SK-N-SH treated with all-trans-retinoic acid at 6 μM for 48 hours (cell line): ENCODE data around the gene MYL9.
A peak's percentile ranks its signal among the peaks of the same experiment; 100 is the strongest.
"Not testable (repeated sequence)": the region's sequence is repeated elsewhere in the genome, so short reads cannot be mapped to it uniquely, and the experiment has no call there.

Experiments
- ATAC-seq: fragments of 200-7000 bp; cut with Tn5 transposase; 3 replicates; pipeline ENCODE4 v1.9.1; 2020; ENCODE audit warnings: mild to moderate bottlenecking, moderate library complexity
- ARNTL ChIP-seq: fragments of 450-650 bp; formaldehyde crosslinking; IDR thresholded peaks from 2 replicates; pipeline ENCODE4 v1.5.0; 2020; ENCODE audit warnings: low read depth, mild to moderate bottlenecking, moderate library complexity, borderline replicate concordance
- BACH2 ChIP-seq: fragments of 250-450 bp; sonication (Bioruptor Pico); IDR thresholded peaks from 2 replicates; pipeline ENCODE4 v1.9.0; 2021; ENCODE audit warnings: mild to moderate bottlenecking, borderline replicate concordance
- CSDC2 ChIP-seq: fragments of 250-450 bp; sonication (Bioruptor Pico); IDR thresholded peaks from 2 replicates; pipeline ENCODE4 v1.5.0; 2020; ENCODE audit warnings: mild to moderate bottlenecking, moderate library complexity
- ESRRG ChIP-seq: fragments of 250-450 bp; sonication (Bioruptor Pico); IDR thresholded peaks from 2 replicates; pipeline ENCODE4 v1.6.1; 2021; ENCODE audit warnings: mild to moderate bottlenecking
- GLIS3 ChIP-seq: fragments of 250-450 bp; sonication (Bioruptor Pico); IDR thresholded peaks from 2 replicates; pipeline ENCODE4 v1.5.0; 2020; ENCODE audit warnings: mild to moderate bottlenecking, moderate library complexity
- ISL1 ChIP-seq: fragments of 250-450 bp; sonication (Bioruptor Pico); IDR thresholded peaks from 2 replicates; pipeline ENCODE4 v2.1.2; 2022; ENCODE audit warnings: mild to moderate bottlenecking, moderate library complexity
- OSR1 ChIP-seq: fragments of 250-450 bp; sonication (Bioruptor Pico); IDR thresholded peaks from 2 replicates; pipeline ENCODE4 v1.8.0; 2022; ENCODE audit warnings: moderate library complexity, mild to moderate bottlenecking, inconsistent platforms
- PPARA ChIP-seq: fragments of 250-450 bp; sonication (Bioruptor Pico); IDR thresholded peaks from 2 replicates; pipeline ENCODE4 v1.5.0; 2020; ENCODE audit warnings: mild to moderate bottlenecking, borderline replicate concordance
- RARB ChIP-seq: fragments of 250-450 bp; sonication (Bioruptor Pico); IDR thresholded peaks from 2 replicates; pipeline ENCODE4 v1.8.0; 2021; ENCODE audit warnings: mild to moderate bottlenecking, moderate library complexity
- SNAI2 ChIP-seq: fragments of 250-450 bp; sonication (Bioruptor Pico); IDR thresholded peaks from 2 replicates; pipeline ENCODE4 v1.5.0; 2020; ENCODE audit warnings: mild to moderate bottlenecking, moderate library complexity
- TCF4 ChIP-seq: fragments of 250-450 bp; sonication (Bioruptor Pico); IDR thresholded peaks from 2 replicates; pipeline ENCODE4 v1.8.0; 2021; ENCODE audit warnings: mild to moderate bottlenecking, moderate library complexity, borderline replicate concordance
- TOX ChIP-seq: fragments of 250-450 bp; sonication (Bioruptor Pico); IDR thresholded peaks from 2 replicates; pipeline ENCODE4 v1.8.0; 2021; ENCODE audit warnings: mild to moderate bottlenecking, moderate library complexity, borderline replicate concordance
- ZFP3 ChIP-seq: fragments of 250-450 bp; sonication (Bioruptor Pico); IDR thresholded peaks from 2 replicates; pipeline ENCODE4 v1.5.0; 2020; ENCODE audit warnings: mild to moderate bottlenecking, moderate library complexity
- ZFP30 ChIP-seq: fragments of 450-650 bp; formaldehyde crosslinking; IDR thresholded peaks from 2 replicates; pipeline ENCODE4 v1.5.0; 2022; ENCODE audit warnings: mild to moderate bottlenecking, moderate library complexity
- ZNF565 ChIP-seq: fragments of 450-650 bp; formaldehyde crosslinking; conservative IDR thresholded peaks from 2 replicates; pipeline ENCODE4 v1.5.0; 2020; ENCODE audit warnings: low read depth, mild to moderate bottlenecking, moderate library complexity
- ZNF70 ChIP-seq: fragments of 450-650 bp; formaldehyde crosslinking; IDR thresholded peaks from 2 replicates; pipeline ENCODE4 v1.5.0; 2020; ENCODE audit warnings: mild to moderate bottlenecking, moderate library complexity
- TF ChIP-seq, protein P1 (sequence below): fragments of 250-450 bp; sonication (Bioruptor Pico); IDR thresholded peaks from 2 replicates; pipeline ENCODE4 v1.5.1; 2021; ENCODE audit warnings: mild to moderate bottlenecking, moderate library complexity
- TF ChIP-seq, protein P2 (sequence below): fragments of 250-450 bp; sonication (Bioruptor Pico); IDR thresholded peaks from 2 replicates; pipeline ENCODE4 v1.8.0; 2021; ENCODE audit warnings: low read depth, mild to moderate bottlenecking, moderate library complexity, borderline replicate concordance
- TF ChIP-seq, protein P3 (sequence below): fragments of 250-450 bp; sonication (Bioruptor Pico); IDR thresholded peaks from 2 replicates; pipeline ENCODE4 v1.5.1; 2020; ENCODE audit warnings: low read depth, mild to moderate bottlenecking, moderate library complexity
- TF ChIP-seq, protein P4 (sequence below): fragments of 250-450 bp; sonication (Bioruptor Pico); IDR thresholded peaks from 2 replicates; pipeline ENCODE4 v1.5.0; 2020; ENCODE audit warnings: mild to moderate bottlenecking, moderate library complexity

Gene MYL9

DNA sequence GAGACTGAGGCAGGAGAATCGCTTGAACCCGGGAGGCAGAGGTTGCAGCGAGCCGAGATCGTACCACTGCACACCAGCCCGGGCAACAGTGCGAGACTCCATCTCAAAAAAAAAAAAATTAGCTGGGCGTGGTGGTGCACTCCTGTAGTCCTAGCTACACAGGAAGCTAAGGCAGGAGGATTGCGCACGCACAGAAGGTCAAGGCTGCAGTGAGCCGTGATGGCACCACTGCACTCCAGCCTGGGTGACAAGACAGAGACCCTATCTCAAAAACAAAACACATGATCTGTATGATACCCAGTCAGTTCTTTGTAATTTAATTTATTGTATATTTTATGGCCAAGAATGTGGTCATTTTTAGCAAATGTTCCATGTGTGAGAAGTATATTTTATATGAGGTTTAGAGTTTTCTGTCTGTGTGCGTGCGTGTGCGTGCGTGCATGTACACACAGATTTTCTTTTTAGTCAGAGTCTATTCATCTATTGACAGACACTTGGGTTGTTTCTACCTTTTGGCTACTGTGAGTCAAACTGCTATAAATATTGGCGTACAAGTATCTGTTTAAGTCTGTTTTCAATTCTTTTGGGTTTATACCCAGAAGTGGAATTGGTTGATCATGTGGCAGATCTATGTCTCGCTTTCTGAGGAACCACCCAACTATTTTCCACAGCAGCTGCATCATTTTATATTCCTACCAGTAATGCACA is 22.2 kb upstream of the MYL9 start:
- ATAC-seq = no peak
- TF ChIP-seq ESRRG (CRISPR knock-in tag) (no peak), ZFP30 (CRISPR knock-in tag) (no peak), TCF4 (CRISPR knock-in tag) (no peak), OSR1 (CRISPR knock-in tag) (no peak), ZFP3 (CRISPR knock-in tag) (no peak), SNAI2 (CRISPR knock-in tag) (no peak), RARB (CRISPR knock-in tag) (no peak), TOX (CRISPR knock-in tag) (no peak), CSDC2 (no peak), ARNTL (CRISPR knock-in tag) (no peak)
- TF ChIP-seq, protein P1, sequence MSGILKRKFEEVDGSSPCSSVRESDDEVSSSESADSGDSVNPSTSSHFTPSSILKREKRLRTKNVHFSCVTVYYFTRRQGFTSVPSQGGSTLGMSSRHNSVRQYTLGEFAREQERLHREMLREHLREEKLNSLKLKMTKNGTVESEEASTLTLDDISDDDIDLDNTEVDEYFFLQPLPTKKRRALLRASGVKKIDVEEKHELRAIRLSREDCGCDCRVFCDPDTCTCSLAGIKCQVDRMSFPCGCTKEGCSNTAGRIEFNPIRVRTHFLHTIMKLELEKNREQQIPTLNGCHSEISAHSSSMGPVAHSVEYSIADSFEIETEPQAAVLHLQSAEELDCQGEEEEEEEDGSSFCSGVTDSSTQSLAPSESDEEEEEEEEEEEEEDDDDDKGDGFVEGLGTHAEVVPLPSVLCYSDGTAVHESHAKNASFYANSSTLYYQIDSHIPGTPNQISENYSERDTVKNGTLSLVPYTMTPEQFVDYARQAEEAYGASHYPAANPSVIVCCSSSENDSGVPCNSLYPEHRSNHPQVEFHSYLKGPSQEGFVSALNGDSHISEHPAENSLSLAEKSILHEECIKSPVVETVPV (CRISPR knock-in tag) = no peak
- TF ChIP-seq, protein P2, sequence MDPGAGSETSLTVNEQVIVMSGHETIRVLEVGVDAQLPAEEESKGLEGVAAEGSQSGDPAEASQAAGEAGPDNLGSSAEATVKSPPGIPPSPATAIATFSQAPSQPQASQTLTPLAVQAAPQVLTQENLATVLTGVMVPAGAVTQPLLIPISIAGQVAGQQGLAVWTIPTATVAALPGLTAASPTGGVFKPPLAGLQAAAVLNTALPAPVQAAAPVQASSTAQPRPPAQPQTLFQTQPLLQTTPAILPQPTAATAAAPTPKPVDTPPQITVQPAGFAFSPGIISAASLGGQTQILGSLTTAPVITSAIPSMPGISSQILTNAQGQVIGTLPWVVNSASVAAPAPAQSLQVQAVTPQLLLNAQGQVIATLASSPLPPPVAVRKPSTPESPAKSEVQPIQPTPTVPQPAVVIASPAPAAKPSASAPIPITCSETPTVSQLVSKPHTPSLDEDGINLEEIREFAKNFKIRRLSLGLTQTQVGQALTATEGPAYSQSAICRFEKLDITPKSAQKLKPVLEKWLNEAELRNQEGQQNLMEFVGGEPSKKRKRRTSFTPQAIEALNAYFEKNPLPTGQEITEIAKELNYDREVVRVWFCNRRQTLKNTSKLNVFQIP (CRISPR knock-in tag) = no peak

DNA sequence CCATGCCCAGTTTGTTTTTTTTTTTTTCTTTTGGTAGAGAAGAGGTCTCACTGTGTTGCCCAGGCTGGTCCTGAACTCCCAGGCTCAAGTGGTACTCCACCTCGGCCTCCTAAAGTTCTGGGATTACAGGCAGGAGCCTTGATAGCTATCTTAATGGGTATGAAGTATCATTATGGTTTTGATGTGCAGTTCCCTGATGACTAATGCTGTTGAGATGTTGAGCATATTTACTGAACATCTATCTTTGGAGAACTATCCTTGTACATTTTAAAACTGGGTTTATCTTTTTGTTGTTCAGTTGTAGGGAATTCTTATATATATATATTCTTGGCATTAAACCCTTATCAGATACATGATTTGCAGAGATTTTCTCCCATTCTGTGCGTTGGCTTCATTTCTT is 21.4 kb upstream of the MYL9 start:
- no peak for TF ChIP-seq ZFP30 (CRISPR knock-in tag)
- TF ChIP-seq ISL1 = peak; percentile 38
- ATAC-seq = peak; percentile 56

DNA sequence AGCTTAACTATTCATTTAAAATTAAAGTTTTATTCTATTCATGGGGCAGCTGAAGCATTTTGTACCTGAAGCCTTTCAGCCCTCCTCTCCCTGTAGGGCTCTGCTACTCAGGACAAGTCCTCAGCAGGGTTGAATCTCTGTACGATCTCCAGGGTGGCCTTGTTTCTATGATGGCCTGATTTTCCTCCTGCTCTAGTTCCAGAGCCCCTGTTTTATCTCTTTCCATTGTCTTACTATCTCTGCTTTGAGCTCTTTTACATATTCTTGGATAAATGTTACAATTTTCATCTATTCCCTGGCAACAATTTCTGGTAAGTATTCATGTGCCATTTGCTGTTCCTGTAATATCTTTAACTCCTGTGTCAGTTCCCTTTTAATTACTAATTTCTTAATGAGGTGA is 19.8 kb upstream of the MYL9 start:
- TF ChIP-seq, protein P2 (CRISPR knock-in tag) = no peak
- TF ChIP-seq TCF4 (CRISPR knock-in tag) = no peak
- TF ChIP-seq OSR1 (CRISPR knock-in tag) = no peak
- TF ChIP-seq RARB (CRISPR knock-in tag) = no peak
- TF ChIP-seq ZFP3 (CRISPR knock-in tag) = no peak
- no peak for TF ChIP-seq CSDC2
- TF ChIP-seq, protein P1 (CRISPR knock-in tag) = no peak
- TF ChIP-seq BACH2 (CRISPR knock-in tag) = no peak
- no peak for TF ChIP-seq GLIS3 (CRISPR knock-in tag)
- TF ChIP-seq PPARA (CRISPR knock-in tag) = no peak
- TF ChIP-seq, protein P3, sequence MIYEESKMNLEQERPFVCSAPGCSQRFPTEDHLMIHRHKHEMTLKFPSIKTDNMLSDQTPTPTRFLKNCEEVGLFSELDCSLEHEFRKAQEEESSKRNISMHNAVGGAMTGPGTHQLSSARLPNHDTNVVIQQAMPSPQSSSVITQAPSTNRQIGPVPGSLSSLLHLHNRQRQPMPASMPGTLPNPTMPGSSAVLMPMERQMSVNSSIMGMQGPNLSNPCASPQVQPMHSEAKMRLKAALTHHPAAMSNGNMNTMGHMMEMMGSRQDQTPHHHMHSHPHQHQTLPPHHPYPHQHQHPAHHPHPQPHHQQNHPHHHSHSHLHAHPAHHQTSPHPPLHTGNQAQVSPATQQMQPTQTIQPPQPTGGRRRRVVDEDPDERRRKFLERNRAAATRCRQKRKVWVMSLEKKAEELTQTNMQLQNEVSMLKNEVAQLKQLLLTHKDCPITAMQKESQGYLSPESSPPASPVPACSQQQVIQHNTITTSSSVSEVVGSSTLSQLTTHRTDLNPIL = no peak
- TF ChIP-seq ZNF565 (CRISPR knock-in tag) = no peak
- TF ChIP-seq ZFP30 (CRISPR knock-in tag) = no peak
- TF ChIP-seq ZNF70 (CRISPR knock-in tag) = no peak
- TF ChIP-seq SNAI2 (CRISPR knock-in tag) = no peak
- TF ChIP-seq, protein P4, sequence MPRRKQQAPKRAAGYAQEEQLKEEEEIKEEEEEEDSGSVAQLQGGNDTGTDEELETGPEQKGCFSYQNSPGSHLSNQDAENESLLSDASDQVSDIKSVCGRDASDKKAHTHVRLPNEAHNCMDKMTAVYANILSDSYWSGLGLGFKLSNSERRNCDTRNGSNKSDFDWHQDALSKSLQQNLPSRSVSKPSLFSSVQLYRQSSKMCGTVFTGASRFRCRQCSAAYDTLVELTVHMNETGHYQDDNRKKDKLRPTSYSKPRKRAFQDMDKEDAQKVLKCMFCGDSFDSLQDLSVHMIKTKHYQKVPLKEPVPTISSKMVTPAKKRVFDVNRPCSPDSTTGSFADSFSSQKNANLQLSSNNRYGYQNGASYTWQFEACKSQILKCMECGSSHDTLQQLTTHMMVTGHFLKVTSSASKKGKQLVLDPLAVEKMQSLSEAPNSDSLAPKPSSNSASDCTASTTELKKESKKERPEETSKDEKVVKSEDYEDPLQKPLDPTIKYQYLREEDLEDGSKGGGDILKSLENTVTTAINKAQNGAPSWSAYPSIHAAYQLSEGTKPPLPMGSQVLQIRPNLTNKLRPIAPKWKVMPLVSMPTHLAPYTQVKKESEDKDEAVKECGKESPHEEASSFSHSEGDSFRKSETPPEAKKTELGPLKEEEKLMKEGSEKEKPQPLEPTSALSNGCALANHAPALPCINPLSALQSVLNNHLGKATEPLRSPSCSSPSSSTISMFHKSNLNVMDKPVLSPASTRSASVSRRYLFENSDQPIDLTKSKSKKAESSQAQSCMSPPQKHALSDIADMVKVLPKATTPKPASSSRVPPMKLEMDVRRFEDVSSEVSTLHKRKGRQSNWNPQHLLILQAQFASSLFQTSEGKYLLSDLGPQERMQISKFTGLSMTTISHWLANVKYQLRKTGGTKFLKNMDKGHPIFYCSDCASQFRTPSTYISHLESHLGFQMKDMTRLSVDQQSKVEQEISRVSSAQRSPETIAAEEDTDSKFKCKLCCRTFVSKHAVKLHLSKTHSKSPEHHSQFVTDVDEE (CRISPR knock-in tag) = no peak
- no peak for TF ChIP-seq ISL1
- no peak for ATAC-seq

DNA sequence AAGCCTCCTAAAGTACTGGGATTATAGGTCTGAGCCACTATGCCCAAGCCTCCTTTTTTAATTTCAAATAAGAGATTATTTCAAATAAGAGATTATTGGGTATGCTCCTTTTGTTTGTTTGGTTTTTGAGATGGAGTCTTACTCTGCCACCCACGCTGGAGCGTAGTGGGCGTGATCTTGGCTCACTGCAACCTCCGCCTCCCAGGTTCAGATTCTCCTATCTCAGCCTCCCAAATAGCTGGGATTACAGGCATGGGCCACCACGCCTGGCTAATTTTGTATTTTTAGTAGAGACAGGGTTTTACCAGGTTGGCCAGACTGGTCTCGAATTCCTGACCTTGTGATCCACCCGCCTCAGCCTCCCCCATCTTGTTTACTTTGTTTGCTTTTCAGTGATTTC is 18.9 kb upstream of the MYL9 start:
- not testable (repeated sequence) for ATAC-seq
